Midbrain (tissue), 1 donor: Measurements from ENCODE around the gene IFRD2.

Experiments used
- DNase-seq: peaks from one replicate; lab custom pipeline; 2025; lab: John Stamatoyannopoulos, UW

IFRD2 gene

DNA sequence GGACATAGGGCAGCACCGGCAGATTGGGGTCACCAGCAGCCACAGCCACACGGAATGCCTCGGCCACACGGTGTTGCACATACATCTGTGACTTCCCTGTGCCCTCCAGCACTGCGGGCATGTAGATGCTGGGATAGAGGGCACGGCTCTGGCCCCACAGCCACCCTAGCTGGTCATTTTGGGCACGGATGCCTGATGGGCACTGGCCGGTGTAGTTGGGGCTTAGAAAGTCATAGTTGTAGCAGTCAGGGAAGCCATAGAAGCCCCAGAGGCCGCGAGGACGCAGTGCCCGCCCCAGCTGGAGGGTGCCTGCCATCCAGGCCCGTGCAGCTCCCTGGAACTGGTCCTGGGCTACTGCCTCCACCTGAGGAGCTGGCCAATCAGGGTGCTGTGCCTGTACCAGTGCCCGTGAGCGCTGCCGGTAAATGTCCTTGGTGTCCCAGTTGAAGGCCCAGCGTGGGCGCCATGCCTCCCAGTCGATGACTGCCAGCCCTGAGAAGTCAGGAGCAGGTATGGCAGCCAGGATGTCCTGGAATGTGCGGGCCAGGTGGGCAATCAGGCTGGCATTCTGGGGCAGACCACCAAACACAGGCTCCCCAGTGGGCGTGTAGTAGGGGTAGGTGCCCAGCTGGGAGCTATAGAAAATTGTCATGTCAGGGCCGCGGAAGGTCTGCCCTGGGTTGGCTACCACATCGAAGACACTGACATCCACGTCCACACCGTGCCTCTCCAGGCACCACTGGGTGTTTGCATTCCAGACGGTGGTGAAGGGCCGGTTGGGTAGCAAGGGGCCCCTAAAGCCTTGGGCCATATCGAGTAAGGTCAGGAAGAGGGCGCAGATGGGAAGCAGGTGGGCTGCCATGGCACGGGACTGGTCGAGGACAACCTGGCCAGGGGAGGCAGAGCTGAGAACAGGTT lies 10.1 kb upstream of the IFRD2 start:
- DNase-seq: no peak

DNA sequence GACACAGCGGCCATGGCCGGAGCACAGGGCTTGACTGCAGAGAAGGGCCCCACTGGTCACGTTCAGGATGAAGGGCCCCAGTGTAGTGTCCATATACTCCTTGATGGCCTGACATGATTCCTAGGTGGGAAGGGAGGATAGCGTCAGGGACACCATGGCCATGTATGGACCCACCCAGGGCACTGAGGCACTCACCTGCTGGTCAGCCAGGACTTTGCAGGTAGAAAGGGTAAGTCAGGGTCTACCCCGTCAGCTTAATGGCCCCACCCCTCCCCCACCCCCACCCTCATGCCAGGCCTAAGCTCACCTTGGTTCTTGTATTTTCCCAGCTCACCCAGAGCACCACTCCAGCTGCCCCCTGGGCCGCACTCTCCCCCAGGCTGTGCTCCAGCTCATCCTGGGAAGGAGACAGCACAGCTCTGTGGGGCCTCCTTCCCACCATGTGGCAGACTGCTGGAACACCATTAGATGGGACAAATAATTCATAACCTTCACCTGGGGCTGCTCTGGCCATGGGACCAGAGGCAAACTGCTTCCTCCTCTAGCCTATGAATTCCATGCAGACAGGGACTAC lies 8.5 kb upstream of the IFRD2 start:
- DNase-seq: no peak

DNA sequence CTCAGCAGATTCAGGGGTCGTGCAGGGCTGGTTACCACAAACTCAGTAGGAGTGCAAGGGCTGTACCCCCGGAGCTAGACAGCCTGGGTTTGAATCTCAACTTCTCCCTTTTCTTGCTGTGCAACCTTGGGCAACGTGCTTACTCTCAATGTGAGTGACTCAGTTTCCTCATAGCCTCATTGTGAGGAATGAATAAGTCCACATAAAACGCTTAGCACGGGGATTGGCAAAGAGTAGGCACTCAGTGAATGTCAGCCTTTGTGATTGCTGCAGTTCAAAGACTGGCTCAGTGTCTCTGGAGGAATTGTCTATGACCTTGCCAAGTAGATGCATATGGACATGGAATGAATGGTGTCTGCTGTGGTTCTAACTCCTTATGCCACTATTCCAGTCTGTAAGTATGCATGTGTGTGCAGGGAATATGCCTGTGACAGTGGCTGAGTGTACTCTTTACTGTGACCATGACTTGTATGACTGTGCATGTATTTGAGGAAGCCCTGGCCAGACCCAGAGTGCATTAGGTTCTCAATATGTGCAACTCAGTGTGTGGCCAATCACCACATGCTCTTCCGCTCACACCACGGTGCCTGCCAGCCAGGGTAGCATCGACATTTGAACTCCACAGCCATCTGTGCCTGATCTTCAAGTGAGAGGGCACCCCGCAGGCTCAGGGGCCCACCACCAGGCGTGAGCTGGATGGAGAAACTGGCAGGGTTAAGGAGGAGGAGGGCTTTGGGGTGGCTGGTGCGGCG lies 7.9 kb upstream of the IFRD2 start:
- peak; percentile 78 for DNase-seq

DNA sequence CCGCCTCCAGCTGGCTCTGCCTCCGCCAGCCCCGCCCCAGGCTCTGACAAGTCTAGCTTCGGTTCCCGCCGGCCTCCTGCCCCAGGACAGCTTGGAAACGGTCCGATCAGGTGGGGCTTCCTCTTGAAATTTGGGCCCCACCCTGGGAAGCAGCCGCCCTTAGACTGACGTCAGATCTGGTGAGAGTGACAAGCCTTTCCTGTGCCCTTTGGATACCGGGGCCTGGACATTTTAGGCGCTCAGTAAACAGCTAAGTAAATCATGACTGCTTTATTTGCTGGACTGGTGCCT lies 7.4 kb upstream of the IFRD2 start:
- no peak for DNase-seq

DNA sequence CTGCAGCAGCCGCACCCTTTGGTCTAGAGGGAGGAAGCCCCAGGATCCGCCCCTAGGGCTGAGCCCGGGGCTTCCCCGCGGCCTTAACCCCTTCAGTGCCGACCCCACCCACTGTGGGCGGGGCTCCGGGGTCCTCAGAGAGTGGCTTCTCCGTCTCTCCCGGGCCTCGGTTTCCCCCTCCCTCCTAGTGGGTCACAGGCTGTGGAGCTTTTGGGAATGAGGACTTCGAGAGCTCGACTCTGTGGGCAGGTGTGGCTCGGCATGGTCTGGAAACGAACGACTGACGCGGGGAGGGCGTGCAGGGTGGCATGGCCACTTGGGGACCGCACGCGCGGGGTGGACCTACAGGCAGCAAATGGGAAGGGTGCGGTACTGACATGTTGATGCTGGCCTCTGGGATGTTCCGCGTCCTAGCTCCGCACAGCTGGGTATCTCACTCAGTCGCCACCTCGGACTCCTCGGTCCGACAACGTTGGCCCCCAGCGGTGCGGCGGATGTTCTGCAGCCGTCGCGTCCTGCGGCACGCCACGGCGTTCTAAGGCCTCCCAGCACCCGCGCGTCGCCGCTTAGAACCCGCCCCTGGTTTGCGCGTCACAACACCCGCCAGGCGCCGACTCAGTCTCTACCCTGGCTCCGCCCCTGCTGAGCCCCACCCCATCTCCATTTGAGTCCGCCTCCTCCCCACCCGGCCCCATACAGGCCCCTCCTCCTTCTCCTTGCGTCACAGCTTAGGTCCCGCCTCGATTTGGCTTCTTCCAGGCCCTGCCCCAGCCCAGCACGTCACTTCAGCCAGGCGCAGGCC lies 6.8 kb upstream of the IFRD2 start, which contains the start of the genes HYAL3 and NAA80:
TSS of gene HYAL3 (minus strand) at position 570 of the 802 bp plus-strand sequence. CDS start 3,803 bp downstream, outside the sequence.
TSS of gene NAA80 (minus strand) at position 570 of the 802 bp plus-strand sequence. CDS start 1,942 bp downstream, outside the sequence.
- DNase-seq: peak; percentile 100

DNA sequence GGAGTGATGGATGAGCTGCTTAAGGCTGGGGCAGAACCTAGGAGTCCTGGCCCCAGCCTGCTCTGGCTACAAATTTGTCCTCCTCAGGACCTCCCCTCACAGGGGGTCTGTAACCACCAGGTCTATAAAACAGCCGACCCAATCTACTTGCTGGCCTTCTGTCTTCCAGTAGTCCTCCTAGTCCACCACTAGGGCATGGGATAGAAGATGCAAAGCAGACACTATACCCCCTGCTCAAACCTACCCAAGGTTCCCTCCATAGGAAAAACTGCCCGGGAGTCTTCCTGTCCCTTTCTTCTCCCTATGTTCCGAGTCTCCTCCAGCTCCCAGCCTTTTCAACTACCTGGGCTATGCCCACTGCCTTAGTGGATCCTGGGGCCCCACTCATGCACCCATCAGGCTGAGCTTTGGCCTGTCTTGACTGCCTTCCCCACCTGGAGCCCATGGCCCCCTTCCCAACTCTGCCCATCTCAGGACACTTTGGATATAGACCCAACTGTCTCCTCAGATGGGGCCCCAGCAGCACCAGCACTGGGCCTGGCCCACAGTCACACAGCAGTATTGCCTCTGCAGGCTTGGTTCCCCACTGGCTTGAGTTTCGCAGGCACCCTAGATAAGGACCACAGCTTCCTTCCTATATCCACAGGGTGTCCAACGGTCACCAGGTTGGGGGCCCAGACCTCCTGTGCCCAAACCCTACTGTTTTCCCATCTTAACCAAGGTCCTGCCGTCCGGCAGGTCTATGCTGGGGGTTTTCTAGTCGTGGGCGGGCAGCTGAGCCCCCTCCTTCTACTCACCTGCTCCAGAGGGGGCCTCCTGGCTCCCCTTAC lies 5.9 kb upstream of the IFRD2 start:
- DNase-seq: no peak

DNA sequence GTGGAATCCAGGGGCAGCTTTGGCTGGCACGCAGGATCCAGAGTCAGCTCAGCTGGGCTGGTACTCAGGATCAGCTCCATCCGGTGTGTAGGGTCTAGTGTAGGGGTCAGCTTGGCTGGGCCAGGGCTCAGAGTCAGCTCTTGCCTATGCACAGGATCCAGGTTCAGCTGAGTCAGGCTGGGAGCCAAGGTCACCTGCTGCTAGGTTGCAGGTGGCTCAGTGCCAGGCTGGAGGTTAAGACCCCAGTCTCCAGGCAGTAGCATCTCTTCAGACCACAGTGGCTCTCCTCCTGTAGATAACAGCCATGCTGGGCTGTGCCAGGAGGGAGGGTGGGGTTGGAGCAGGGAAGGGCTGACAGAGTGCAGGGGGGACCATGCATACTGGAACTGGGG lies 5.2 kb upstream of the IFRD2 start:
- no peak for DNase-seq

DNA sequence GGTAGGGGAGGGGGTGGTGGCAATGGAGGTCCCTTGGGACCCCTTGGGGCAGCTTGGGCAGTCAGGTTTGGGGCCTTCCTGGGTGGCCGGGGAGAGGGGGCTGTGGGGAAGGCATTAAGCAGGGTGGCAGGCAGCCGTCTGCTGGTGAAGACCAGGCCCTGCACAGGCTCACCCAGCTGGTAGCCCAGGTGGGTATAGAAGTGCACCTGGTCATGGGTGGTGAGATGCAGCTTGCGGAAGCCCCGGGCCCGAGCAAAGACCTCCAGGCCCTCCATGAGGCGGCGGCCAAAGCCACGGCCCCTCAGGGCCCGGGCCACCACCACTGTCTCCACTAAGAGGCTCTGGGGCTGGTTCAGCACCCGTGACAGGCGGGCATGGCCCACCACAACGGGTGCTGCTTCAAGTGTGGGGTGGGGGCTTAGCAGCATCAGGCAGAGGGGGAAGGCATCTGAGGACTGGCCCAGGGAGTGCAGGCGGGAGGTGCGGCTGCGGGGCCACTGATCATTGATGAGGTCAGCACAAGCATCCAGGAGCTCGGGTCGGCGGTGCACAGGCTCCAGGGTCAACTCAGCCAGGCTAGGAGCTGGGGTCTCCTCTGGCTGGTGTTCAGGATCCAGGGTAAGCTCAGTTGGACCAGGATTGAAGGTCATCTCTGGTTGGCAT lies 4.6 kb upstream of the IFRD2 start:
- DNase-seq: no peak

DNA sequence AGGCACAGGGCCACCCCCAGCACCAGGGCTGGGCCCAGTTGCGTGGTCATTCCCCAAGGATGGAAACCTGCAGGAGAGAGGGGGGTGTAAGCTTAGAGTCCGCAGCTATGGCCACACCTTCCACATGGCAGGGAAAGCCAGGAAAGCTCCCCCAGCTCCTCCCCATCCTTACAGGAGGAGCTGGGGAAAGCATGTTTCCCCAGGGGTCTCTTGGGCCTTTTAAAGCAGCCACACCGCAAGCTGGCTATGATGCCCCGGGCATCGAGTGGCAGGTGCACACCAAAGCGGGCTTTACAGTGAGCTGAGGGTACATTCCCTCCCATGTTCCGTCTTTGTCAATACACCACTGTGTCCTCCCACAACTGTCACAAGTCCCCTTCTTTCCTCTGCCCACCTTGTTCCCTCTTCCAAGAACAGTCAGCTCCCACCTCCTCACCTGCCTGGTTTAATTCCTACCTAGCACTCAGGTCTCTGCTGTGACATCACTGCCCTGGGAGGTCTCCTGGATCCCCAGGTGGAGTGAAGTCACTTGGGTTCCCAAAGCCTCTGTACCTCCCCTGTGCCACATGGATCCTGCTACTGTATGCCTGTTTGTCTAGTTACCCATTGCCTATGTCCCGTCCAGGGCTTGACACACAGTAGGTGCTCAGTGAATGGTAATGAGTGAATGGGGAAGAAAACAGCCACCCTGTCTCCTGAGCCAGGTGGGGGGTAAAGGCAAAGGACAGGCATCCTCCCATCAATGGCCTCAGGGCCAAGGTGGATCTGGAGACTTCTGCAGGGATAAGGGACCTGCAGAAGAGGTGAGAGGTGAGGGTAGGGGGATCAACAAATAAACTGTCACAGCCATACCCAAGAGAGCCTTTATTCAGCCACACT lies 3.6 kb upstream of the IFRD2 start:
- DNase-seq: no peak

DNA sequence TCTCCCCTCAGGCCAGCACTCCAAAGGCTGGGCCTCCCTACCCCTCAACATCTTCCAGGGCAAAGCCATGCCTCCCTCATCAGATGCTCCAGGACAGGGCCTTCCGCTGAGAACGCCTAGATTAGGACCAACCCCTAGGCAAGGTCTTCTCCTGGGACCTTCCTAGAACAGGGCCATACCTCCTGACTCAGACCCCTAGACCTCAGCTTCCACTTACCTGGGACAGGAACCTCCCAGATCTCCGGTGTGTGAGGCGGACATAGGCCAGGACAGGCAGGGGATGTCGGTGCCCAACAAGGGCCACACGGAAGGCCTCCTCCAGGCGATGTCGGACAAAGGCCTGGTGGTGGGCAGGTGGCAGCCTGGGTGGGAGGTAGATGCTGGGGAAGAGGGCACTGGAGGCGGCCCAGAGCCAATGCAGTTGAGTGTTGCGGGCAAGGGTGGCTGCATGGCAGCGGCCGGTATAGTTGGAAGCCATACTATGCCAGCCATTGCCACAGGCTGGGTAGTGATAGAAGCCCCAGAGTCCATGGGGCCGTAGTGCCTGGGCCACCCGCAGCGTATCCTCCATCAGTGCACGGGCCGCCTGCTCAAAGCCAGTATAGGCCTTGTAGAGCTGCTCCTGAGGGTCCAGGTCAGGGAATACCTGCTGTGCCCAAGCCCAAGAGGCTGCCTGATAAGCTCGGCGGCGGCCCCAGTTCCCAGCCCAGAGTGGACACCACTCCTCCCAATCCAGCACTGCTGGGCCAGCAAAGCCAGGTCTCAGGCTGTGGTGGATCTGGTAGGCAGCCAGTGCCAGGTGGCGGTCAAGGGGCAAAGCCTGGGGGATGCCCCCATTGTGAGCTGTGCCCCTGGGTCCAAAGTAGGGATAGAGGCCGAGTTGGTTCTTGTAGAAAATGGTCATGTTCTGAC lies 2.5 kb upstream of the IFRD2 start:
- no peak for DNase-seq

DNA sequence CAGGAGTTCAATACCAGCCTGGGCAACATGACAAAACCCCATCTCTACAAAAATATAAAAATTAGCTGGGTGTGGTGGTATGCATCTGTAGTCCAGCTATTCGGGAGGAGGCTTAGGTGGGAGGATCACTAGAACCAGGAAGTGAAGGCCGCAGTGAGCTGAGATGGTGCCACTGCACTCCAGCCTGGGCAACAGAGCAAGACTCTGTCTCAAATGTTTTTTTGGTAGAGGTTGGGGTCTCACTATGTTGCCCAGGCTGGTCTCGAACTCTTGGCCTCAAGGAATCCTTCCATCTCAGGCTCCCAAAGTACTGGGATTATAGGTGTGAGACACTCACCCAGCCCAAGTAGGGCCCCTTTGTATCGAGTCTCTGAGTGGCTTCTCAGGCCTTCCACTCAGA lies 1.9 kb upstream of the IFRD2 start:
- DNase-seq: no peak

DNA sequence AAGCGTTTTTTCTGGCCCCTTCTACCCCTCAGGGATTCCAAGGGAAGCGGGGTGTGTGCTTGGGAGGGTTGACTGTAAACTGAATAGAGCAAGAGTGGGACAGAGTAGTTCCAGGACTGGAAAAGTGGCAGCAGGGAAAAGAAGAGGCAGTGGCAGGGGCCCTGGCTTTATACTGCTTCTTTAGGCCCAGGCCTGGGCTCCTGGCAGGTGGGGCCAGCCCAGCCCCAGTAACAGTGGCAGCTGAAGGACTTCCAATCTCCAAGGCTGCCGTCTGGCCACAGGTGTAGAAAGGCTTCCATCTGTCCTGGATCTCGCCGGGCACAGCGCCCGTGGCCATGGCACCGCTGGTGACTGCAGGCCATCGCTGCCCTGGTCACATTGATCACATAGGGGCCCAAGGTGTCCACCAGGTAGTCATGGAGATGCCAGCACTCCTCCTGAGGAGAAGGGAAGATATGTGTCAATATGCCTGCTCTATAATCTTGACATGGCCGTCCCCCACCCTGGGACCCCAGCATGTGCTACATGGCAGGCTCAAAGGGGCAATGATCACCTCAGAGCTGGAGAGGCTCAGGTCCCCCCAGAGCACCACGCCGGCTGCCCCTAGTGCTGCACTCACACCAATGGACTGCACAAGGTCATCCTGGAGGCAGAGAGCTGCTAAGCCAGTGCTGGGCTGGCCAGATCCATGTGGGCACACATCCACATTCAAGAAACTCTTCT lies 1.0 kb upstream of the IFRD2 start:
- DNase-seq: no peak

DNA sequence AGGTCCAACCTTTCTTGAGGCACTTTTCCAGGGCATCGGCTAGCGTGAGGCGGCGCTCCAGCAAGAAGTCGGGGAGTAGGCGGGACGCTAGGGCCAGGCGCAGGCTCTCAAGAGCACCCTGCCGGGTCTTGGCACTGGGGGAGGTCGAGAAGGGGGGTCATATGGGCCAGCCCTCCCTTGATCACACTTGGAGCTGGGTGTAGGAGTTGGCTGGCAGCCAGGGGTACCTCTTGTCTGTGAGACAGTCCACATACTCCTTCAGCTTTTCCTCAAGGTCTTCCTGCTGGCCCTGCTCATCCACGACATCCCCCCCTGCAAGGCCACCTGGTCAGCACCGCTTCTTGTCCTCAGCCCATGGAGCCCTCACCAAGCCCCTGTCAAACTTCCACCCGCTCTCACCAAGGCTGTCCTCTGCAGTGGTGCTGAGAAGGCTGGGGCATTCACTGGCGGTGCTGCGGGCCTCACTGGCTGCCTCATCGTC lies 2.0 kb downstream of the IFRD2 start:
- DNase-seq: no peak

DNA sequence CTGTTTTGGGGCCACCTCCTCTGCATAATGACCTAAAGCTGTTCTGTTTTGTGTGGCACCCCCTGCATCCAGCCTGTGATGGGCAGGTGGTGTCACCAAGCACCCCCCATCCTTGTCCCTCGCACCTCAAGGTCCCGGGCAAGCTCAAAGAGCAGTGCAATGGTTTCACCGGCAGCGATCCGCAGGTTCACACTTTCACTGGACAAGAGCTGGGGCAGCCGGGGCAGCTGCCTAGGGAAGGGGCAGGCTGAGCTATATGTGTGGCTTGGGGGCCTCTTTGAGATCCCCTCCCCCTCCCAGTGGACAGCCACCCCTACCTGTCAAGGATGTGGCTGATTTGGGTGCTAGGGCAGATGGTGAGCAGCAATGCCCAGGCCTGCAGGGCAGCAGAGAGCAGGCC lies 3.1 kb downstream of the IFRD2 start:
- no peak for DNase-seq

DNA sequence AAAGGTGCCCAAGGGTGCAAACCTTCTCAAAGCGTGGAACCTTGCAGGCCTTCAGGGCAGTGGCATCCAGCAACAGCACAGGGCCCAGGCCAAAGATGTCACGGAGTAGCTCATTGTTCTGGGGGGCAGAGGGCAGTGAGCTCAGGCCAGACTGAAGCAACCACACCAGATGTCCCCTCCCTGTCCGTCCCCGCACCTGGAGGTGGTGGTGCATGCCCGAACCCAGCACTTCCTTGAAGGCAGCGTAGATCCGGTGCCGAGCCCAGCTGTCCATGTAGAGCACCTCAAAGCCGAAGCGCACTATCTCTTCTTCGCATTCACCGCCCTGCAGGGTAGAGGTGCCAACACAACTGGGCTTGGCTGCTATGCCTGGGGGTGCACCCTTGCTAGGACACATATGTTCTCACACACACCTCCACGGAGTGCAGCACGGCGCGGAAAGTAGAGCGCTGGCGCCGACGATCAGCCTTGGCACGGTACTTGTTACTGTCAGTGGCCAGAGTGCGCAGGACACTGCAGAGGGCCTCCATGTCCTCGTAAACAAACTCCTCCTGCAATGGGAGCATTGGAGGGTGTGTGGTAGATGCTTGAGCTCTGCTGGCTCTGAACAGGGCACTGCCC lies 3.7 kb downstream of the IFRD2 start:
- no peak for DNase-seq

DNA sequence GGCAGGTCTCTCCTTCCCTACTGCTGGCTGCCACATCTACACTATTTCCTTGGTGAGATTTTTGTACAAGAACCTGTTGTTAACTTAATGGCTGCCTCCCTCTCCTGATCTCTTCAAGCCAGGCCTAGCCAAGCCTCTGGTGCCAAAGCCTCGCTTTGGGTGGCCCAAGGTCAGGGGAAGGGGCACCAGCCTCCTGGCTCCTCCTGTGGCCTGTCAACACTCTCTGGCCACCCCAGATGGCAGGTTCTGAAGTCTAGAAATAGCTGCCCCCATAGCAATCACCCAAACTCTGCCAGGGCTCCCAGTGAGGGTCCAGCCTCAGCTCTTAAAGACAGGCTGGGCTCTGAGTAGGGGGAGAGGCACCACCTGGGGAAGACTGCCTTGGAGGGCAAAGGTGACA lies 5.0 kb downstream of the IFRD2 start:
- no peak for DNase-seq
